Smooth muscle cell (in vitro differentiated cells): ENCODE results near the gene RFTN1. TPM values are rescaled to one million over a fixed set of nuclear protein-coding genes. Genes with fewer than 3 reads are reported as not detected.

Experiments used
- DNase-seq: peaks from one replicate; lab custom pipeline; 2025; ENCODE audit not compliant: unreplicated experiment; lab: John Stamatoyannopoulos, UW
- H2AFZ ChIP-seq: fragments of 200-600 bp; sonication (generic); 2 replicates; pipeline ENCODE4 v1.6.0; 2016; ENCODE audit warnings: antibody characterized with exemption, low read depth, mild to moderate bottlenecking
- H3F3A ChIP-seq: fragments of 200-600 bp; sonication (generic); 2 replicates; pipeline ENCODE4 v1.6.0; 2017; ENCODE audit warnings: antibody characterized with exemption, low read depth
- H3K27ac ChIP-seq: fragments of 200-600 bp; sonication (generic); 2 replicates; pipeline ENCODE4 v1.5.1; 2016; ENCODE audit warnings: low read depth, mild to moderate bottlenecking
- H3K27me3 ChIP-seq: fragments of 200-600 bp; sonication (generic); 2 replicates; pipeline ENCODE4 v1.6.1; 2016; ENCODE audit warnings: low read depth, mild to moderate bottlenecking
- H3K36me3 ChIP-seq: fragments of 200-600 bp; sonication (generic); 2 replicates; pipeline ENCODE4 v1.5.1; 2016; ENCODE audit warnings: low read depth
- H3K4me1 ChIP-seq: fragments of 200-600 bp; sonication (generic); 2 replicates; pipeline ENCODE4 v1.5.1; 2016; ENCODE audit warnings: low read depth
- H3K4me2 ChIP-seq: fragments of 200-600 bp; sonication (generic); 2 replicates; pipeline ENCODE4 v1.6.0; 2016; ENCODE audit warnings: mild to moderate bottlenecking
- H3K4me3 ChIP-seq: fragments of 200-600 bp; sonication (generic); 2 replicates; pipeline ENCODE4 v1.5.1; 2016; ENCODE audit warnings: mild to moderate bottlenecking
- H3K79me2 ChIP-seq: fragments of 200-600 bp; sonication (generic); 2 replicates; pipeline ENCODE4 v1.6.0; 2016; ENCODE audit warnings: low read depth, mild to moderate bottlenecking
- H3K9ac ChIP-seq: fragments of 200-600 bp; sonication (generic); 2 replicates; pipeline ENCODE4 v1.6.0; 2016; ENCODE audit warnings: low read depth
- H3K9me3 ChIP-seq: fragments of 200-600 bp; sonication (generic); replicated peaks from 2 replicates; pipeline ENCODE4 v1.5.1; 2016; ENCODE audit warnings: low read depth
- H4K20me1 ChIP-seq: fragments of 200-600 bp; sonication (generic); 2 replicates; pipeline ENCODE4 v1.6.0; 2016; ENCODE audit warnings: low read depth
- WGBS: methylation state at CpG from one replicate; pipeline ENCODE4 v1.1.7; 2016; ENCODE audit warnings: low lambda C conversion rate; 5-methylcytosine and 5-hydroxymethylcytosine counted together
- polyA plus RNA-seq: library from polyadenylated mRNA; unstranded; fragments of >200 nt; fragmentation: Nextera tagmentation; extraction: Ambion mirVana; gene quantifications from 2 replicates; pipeline ENCODE4 v1.2.1, GENCODE V29; 2016
- total RNA-seq: library from RNA; depleted of rRNA; stranded (reverse); fragments of >200 nt; gene quantifications from 2 replicates; pipeline ENCODE4 v1.2.3, GENCODE V29; 2014
- TF ChIP-seq, protein P1 (sequence below): fragments of 200-600 bp; sonication (generic); IDR thresholded peaks from 2 replicates; pipeline ENCODE4 v1.5.1; 2017; ENCODE audit warnings: borderline replicate concordance, mild to moderate bottlenecking, antibody characterized with exemption; ENCODE audit not compliant: insufficient read depth, poor library complexity, severe bottlenecking

Gene RFTN1
- total and polyA plus RNA-seq, 2 experiments from 2014 or later: 21.7 to 35.6 TPM

DNA sequence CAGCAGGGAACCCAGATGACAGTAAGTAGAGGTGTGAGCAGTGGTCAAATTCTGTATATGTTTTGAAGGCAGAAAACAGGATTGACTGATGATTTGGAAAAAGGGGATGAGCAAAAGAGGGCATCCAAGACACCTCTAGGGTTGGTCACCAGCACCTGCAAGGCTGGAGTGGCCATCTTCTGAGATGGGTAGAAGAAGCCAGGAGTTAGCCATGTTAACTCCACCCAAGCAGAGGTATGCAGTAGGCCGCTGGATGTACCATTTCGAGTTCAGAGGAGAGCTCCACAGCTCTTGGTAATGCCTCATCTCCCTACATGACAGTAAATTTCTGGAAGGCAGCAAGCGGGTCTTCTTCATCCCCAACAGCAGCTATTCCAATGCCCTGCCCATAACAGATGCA is 7.0 kb downstream of the RFTN1 start:
- H4K20me1 ChIP-seq: peaks cover 56% of the 10 kb centered on the region
- DNase-seq: no peak
- whole genome bisulfite sequencing: 98% methylated on average over 3 of the region's 3 CpGs

DNA sequence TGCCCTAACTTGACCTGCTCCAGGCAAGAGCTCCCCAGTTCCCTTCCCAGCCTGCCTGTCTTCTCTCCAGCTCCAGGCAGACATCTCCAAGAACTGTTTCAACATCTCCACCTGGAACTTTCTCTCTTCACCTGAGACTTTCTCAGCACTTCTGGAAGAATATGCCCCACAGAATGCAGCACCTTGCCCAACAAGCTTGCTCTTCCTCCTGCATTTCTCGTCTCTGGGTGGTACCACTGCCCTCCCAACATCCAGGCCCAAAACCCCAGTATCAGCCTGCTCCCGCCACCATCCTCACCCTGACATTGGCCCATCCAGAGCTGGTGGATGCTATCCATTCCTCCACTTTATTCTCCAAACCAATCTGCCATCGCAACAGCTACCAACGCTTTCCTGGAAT is 8.8 kb downstream of the RFTN1 start:
- 93% methylated on average over 4 of the region's 4 CpGs for WGBS
- Histone ChIP-seq H3K79me2 (peaks cover 27% of the 10 kb centered on the region), H4K20me1 (peaks cover 57% of the 10 kb centered on the region), H3K27ac (no peak overlapping the region), H3K27me3 (no peaks in the 10 kb centered on the region), H3K9me3 (no peaks in the 10 kb centered on the region), H3K9ac (no peak overlapping the region), H3K36me3 (no peaks in the 10 kb centered on the region), H2AFZ (no peak overlapping the region), H3K4me2 (no peak overlapping the region), H3K4me3 (no peak overlapping the region), H3K4me1 (no peaks in the 10 kb centered on the region), H3F3A (no peaks in the 10 kb centered on the region)
- TF ChIP-seq, protein P1, sequence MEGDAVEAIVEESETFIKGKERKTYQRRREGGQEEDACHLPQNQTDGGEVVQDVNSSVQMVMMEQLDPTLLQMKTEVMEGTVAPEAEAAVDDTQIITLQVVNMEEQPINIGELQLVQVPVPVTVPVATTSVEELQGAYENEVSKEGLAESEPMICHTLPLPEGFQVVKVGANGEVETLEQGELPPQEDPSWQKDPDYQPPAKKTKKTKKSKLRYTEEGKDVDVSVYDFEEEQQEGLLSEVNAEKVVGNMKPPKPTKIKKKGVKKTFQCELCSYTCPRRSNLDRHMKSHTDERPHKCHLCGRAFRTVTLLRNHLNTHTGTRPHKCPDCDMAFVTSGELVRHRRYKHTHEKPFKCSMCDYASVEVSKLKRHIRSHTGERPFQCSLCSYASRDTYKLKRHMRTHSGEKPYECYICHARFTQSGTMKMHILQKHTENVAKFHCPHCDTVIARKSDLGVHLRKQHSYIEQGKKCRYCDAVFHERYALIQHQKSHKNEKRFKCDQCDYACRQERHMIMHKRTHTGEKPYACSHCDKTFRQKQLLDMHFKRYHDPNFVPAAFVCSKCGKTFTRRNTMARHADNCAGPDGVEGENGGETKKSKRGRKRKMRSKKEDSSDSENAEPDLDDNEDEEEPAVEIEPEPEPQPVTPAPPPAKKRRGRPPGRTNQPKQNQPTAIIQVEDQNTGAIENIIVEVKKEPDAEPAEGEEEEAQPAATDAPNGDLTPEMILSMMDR: no peak
- DNase-seq: no peak

More for the DNA sequence above, 7.0 kb downstream of the RFTN1 start:
- no peak overlapping the region for H3K4me3 ChIP-seq
- no peaks in the 10 kb centered on the region for H3K4me1 ChIP-seq
- no peak overlapping the region for H3K4me2 ChIP-seq
- H3K9me3 ChIP-seq: no peaks in the 10 kb centered on the region
- H2AFZ ChIP-seq: no peak overlapping the region
- no peak overlapping the region for H3K27ac ChIP-seq
- no peaks in the 10 kb centered on the region for H3F3A ChIP-seq
- TF ChIP-seq, protein P1: no peak
- no peaks in the 10 kb centered on the region for H3K27me3 ChIP-seq
- H3K9ac ChIP-seq: no peak overlapping the region
- H3K79me2 ChIP-seq: peaks cover 42% of the 10 kb centered on the region
- H3K36me3 ChIP-seq: no peaks in the 10 kb centered on the region

DNA sequence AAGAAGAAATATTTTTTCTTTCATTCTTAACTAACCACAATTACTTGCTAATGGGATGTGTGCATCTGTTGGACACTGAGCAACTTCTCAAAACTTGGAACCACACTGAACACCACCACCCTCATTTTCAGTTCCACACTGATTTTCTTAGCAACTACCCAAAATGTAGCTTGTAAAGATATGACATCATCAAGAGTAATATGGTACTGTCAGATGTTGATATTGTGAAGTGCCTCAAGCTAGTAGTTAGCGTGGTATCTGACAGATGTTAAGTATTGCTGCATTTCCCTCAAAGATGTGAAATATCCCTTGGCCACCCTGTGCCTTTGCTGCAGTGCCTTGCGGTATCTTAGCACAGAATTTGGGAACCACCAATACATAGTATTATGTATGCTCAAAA is 9.3 kb downstream of the RFTN1 start:
- Histone ChIP-seq H3K9me3 (no peaks in the 10 kb centered on the region), H3K27ac (no peak overlapping the region), H3K4me2 (no peak overlapping the region), H3K9ac (no peak overlapping the region), H3F3A (no peaks in the 10 kb centered on the region), H3K36me3 (no peaks in the 10 kb centered on the region), H2AFZ (no peak overlapping the region), H3K79me2 (peaks cover 23% of the 10 kb centered on the region), H3K4me1 (no peaks in the 10 kb centered on the region), H3K27me3 (no peaks in the 10 kb centered on the region), H4K20me1 (peaks cover 55% of the 10 kb centered on the region), H3K4me3 (no peak overlapping the region)
- no peak for DNase-seq
- TF ChIP-seq, protein P1: no peak
- 88% methylated on average over 2 of the region's 2 CpGs for WGBS

DNA sequence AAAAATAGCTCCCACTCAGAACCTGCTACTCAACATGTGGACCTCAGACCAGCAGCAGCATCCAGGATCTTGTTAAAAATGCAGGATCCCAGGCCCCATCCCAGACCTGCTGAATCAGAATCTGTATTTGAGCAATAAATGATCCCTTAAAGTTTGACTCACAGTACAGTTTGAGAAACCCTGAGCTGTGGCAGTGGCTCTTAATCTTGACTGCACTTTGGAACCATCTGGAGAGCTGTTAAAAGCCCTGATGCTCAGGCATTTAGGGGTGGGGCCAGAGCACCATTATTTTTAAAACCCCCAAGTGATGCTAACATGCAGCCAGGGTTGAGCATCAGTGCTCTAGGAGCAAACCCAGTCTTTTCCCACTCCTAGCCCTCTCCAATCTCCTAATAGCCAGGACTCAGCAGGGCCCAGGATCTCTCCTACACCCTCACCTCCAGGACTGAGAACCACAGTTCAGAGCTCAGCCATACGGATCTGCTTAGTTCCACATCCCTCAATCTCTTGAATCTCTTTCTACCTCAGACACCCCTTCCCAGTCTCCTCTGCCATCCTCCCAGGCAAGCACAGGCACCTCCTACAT is 10.2 kb downstream of the RFTN1 start:
- 88% methylated on average over 1 of the region's 1 CpG for WGBS
- Histone ChIP-seq H3K27ac (no peak overlapping the region), H4K20me1 (peaks cover 55% of the 10 kb centered on the region), H3K36me3 (no peaks in the 10 kb centered on the region), H3K4me1 (peaks cover 5% of the 10 kb centered on the region), H3K79me2 (peaks cover 13% of the 10 kb centered on the region), H3K4me3 (no peak overlapping the region), H2AFZ (no peak overlapping the region), H3K9ac (no peak overlapping the region), H3K4me2 (no peak overlapping the region), H3K9me3 (no peaks in the 10 kb centered on the region), H3K27me3 (no peaks in the 10 kb centered on the region), H3F3A (no peaks in the 10 kb centered on the region)
- no peak for DNase-seq
- TF ChIP-seq, protein P1: no peak
